Psoas muscle (tissue), 8 donors: ENCODE data around the gene PSKH1. TPM values are rescaled to one million over a fixed set of nuclear protein-coding genes. Genes with fewer than 3 reads are reported as not detected.

Experiments
- ATAC-seq, 4 donors: fragments of 200-7000 bp; cut with Tn5 transposase; one replicate each; pipeline ENCODE4 v1.9.1; 2020; ENCODE audit warnings: moderate library complexity in 3 of 4, mild to moderate bottlenecking in 2 of 4
- DNase-seq, 2 donors: peaks; one replicate each; pipeline ENCODE4 v3.0.0-alpha.2; 2020
- H3K27ac ChIP-seq: fragments of 200-600 bp; one replicate; pipeline ENCODE4 v1.8.0; 2022
- H3K27me3 ChIP-seq, 3 donors: fragments of 200-600 bp in 1 of 3; one replicate each; pipeline versions ENCODE4 v1.6.1 to v1.8.0; 2013 to 2022; ENCODE audit warnings: low read length in 2 of 3, mild to moderate bottlenecking in 2 of 3, moderate library complexity in 1 of 3; ENCODE audit not compliant: insufficient read depth in 3 of 3
- H3K36me3 ChIP-seq, 2 donors: fragments of 200-600 bp in 1 of 2; one replicate each; pipeline versions ENCODE4 v1.6.1 to v1.8.0; 2013 to 2022; ENCODE audit warnings: low read depth in 1 of 2, mild to moderate bottlenecking in 1 of 2, moderate library complexity in 1 of 2; ENCODE audit not compliant: insufficient read depth in 1 of 2
- H3K4me1 ChIP-seq: fragments of 200-600 bp; one replicate; pipeline ENCODE4 v1.8.0; 2022
- H3K4me3 ChIP-seq: fragments of 200-600 bp; one replicate; pipeline ENCODE4 v1.8.0; 2022; ENCODE audit warnings: mild to moderate bottlenecking
- H3K9me3 ChIP-seq: fragments of 200-600 bp; one replicate; pipeline ENCODE4 v1.8.0; 2022
- CTCF ChIP-seq: fragments of 200-600 bp; IDR thresholded peaks from one replicate; pipeline ENCODE4 v1.8.0; 2022; ENCODE audit warnings: antibody characterized with exemption
- WGBS, 3 donors: extraction: QIAGEN DNeasy Blood & Tissue Kit; methylation state at CpG; one replicate each; pipeline versions ENCODE4 v1.1.6 to v1.1.7; 2013; 5-methylcytosine and 5-hydroxymethylcytosine counted together
- intact Hi-C, 2 donors: fragments of 100-400 bp; cut with DNase I; formaldehyde crosslinking; loops; one replicate each; pipeline versions ENCODE4 v1.11.0 to v1.14.2; 2022
- polyA plus RNA-seq, 3 donors: library from polyadenylated mRNA; stranded (reverse); fragments of 200-250 nt; gene quantifications; one replicate each; pipeline ENCODE4 v1.2.3, GENCODE V29; 2013
- total RNA-seq, 4 donors: library from RNA; stranded (reverse); fragmentation: NEBNext Ultra II Directional in 2 of 4; extraction: Animal tissue kit (Norgen Biotek cat#: 25700) in 2 of 4; gene quantifications; one replicate each; pipeline versions ENCODE4 v1.2.1 to v1.2.4, GENCODE V29; 2021 to 2023
- donor health status: healthy with polysubstance abuse.
- donor health status: DM: no; HTN: no; CAD: no; lungs with moderate emphysema.
- donor health status: Bipolar disorder and iron deficiency.
- donor health status: healthy.
- donor health status: DM: yes; HTN: yes; CAD: no.
- donor health status: DM: no; HTN: no; CAD: no.
- donor health status: DM: no; HTN: no; CAD: no.
- donor health status: DM: yes; HTN: yes; CAD: no.

The PSKH1 gene
- total and polyA plus RNA-seq, 7 donors: 9.6 to 18.8 (median 15.6) TPM

GRCh38 chr16:67966549-67967182, 73.6 kb downstream of the PSKH1 start:
- Histone ChIP-seq H3K4me1 (peaks cover 58% of the 10 kb centered on the region), H3K4me3 (peak overlapping the region; percentile 88), H3K27me3 (no peaks in the 10 kb centered on the region), H3K9me3 (no peaks in the 10 kb centered on the region), H3K27ac (peak overlapping the region; percentile 91), H3K36me3 (peaks cover 0 to 19% of the 10 kb centered on the region in 2 donors)
- DNase-seq: no peak
- WGBS, 3 donors: 35 to 51% (median 35%) methylated on average over 3 of the region's 3 CpGs
- TF ChIP-seq CTCF: no peak
- intact Hi-C loops: loop anchor here in 1 of 2 donors (2.0 kb wide), 1 partner anchor 20 kb away; no protein-coding TSS in a partner anchor
- ATAC-seq: peak in 1 of 4 donors; percentile 28

GRCh38 chr16:67967183-67967957, 74.3 kb downstream of the PSKH1 start:
- Histone ChIP-seq H3K27ac (peak overlapping the region; percentile 91), H3K4me3 (peak overlapping the region; percentile 88), H3K27me3 (no peaks in the 10 kb centered on the region), H3K36me3 (peaks cover 0 to 12% of the 10 kb centered on the region in 2 donors), H3K9me3 (no peaks in the 10 kb centered on the region), H3K4me1 (peaks cover 51% of the 10 kb centered on the region)
- no peak for DNase-seq
- no peak for TF ChIP-seq CTCF
- peak in 3 of 4 donors; percentile 0 to 20 (median 15) for ATAC-seq
- WGBS, 3 donors: 7 to 15% (median 12%) methylated on average over 18 of the region's 18 CpGs
- intact Hi-C loops: loop anchor here in 1 of 2 donors (2.0 kb wide), 1 partner anchor 19 kb away; no protein-coding TSS in a partner anchor

GRCh38 chr16:67967958-67968399, 74.9 kb downstream of the PSKH1 start:
- peak overlapping the region; percentile 91 for H3K27ac ChIP-seq
- WGBS, 3 donors: 2 to 6% (median 4%) methylated on average over 24 to 45 of the region's 45 CpGs
- peaks cover 45% of the 10 kb centered on the region for H3K4me1 ChIP-seq
- ATAC-seq (peak; percentile 1 to 39 (median 20)), DNase-seq (peak; percentile 60 to 79)
- peak overlapping the region; percentile 88 for H3K4me3 ChIP-seq
- H3K36me3 ChIP-seq: peaks cover 0 to 6% of the 10 kb centered on the region in 2 donors
- no peaks in the 10 kb centered on the region for H3K9me3 ChIP-seq
- intact Hi-C loops: loop anchor here in 1 of 2 donors (2.0 kb wide), 1 partner anchor 19 kb away; no protein-coding TSS in a partner anchor
- H3K27me3 ChIP-seq: no peaks in the 10 kb centered on the region
- TF ChIP-seq CTCF: no peak

- Histone ChIP-seq H3K4me1 (peaks cover 38% of the 10 kb centered on the region), H3K27ac (peak within 1 kb of the TSS; percentile 91), H3K4me3 (peak within 1 kb of the TSS; percentile 88), H3K9me3 (no peaks in the 10 kb centered on the region), H3K27me3 (no peaks in the 10 kb centered on the region), H3K36me3 (no peaks in the 10 kb centered on the region)
- whole genome bisulfite sequencing, 3 donors: 3 to 7% (median 6%) methylated on average over 26 to 78 of the region's 78 CpGs
- intact Hi-C loops: no loop called here
- ATAC-seq (peak; percentile 61 to 83 (median 73)), DNase-seq (peak; percentile 89 to 93)
- no peak for TF ChIP-seq CTCF
These were observed 75.6 kb downstream of the PSKH1 start, which contains the start of gene SLC12A4 for GRCh38 chr16:67968400-67969253. SLC12A4 (minus strand) TSS chr16:67968637; CDS start chr16:67968553, 84 bp downstream.
